Peyer's patch (tissue), 4 donors: Measurements from ENCODE around the gene PLPP3. TPM values are rescaled to one million over a fixed set of nuclear protein-coding genes. Genes with fewer than 3 reads are reported as not detected.

ENCODE experiments used
- DNase-seq, 3 donors: peaks; one replicate each; pipeline ENCODE4 v3.0.0-alpha.2; 2017 to 2019
- H3K27ac ChIP-seq, 4 donors: fragments of 200-600 bp; sonication (generic); one replicate each; pipeline ENCODE4 v1.5.1; 2016 to 2019
- H3K27me3 ChIP-seq, 2 donors: fragments of 200-600 bp; sonication (generic); one replicate each; pipeline ENCODE4 v1.5.1; 2019
- H3K36me3 ChIP-seq, 3 donors: fragments of 200-600 bp; sonication (generic); one replicate each; pipeline ENCODE4 v1.5.1; 2016 to 2019
- H3K4me1 ChIP-seq, 4 donors: fragments of 200-600 bp; sonication (generic); one replicate each; pipeline ENCODE4 v1.5.1; 2016 to 2019
- H3K4me3 ChIP-seq, 4 donors: fragments of 200-600 bp; sonication (generic); 1 replicate in 3 of 4; 2 replicates in 1 of 4; pipeline ENCODE4 v1.5.1; 2016 to 2019; ENCODE audit warnings: mild to moderate bottlenecking in 1 of 4
- H3K9me3 ChIP-seq, 4 donors: fragments of 200-600 bp; sonication (generic); one replicate each; pipeline ENCODE4 v1.5.1; 2016 to 2019; ENCODE audit warnings: mild to moderate bottlenecking in 1 of 4
- POLR2A ChIP-seq, 2 donors: fragments of 450-650 bp; IDR thresholded peaks; one replicate each; pipeline ENCODE4 v1.5.1; 2017; ENCODE audit warnings: antibody characterized with exemption in 2 of 2, mild to moderate bottlenecking in 2 of 2, moderate library complexity in 2 of 2
- total RNA-seq, 4 donors: library from RNA; depleted of rRNA; stranded (reverse); fragments of >200 nt; gene quantifications; one replicate each; pipeline ENCODE4 v1.1.0, GENCODE V29; 2016
- TF ChIP-seq, protein P1 (sequence below), 6 experiments: fragments of 450-650 bp in 4 of 6; fragments of 200-600 bp in 2 of 6; sonication (generic) in 1 of 6; IDR thresholded peaks; one replicate each; pipeline ENCODE4 v1.5.1; 2017 to 2019; ENCODE audit warnings: antibody characterized with exemption in 6 of 6, mild to moderate bottlenecking in 3 of 6, moderate library complexity in 1 of 6

The PLPP3 gene
- total RNA-seq, 4 donors from 2014 or later = 27.0 to 63.7 (median 37.6) TPM

DNA sequence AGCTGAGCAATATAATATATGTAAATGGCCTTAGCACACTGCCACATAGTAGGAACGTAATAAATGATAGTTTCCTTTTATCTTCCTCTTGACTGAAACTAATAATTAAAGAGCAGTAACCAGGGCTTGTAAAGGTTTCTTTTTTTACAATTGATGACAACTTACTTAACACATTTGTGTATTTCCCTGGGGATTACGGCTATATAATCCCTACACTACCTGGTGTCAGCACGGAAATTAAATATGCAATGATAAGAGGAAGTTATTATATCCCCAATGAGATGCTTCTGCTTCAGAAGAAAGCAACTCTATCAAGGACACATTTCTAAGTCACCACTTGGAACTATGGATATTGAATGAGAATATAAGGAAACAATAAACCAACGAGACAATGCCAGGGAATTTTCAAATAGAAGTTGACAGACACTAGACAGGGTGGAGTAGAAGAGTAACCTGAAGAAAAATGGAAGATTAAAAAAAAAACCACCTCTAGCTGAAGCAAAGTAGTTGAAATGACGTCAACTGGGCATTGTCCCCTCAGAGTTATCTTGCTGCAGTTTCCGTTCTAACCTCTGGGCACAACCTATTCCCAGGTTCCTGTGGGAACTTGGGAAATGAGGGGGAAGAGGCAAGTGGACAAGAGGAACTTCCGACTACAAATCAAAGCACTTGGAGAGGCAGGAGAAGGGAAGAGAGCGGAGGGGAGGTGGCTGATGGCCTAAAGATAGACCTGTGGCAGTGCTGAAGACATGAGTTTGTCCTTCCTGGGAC lies 66.5 kb downstream of the PLPP3 start:
- H3K27me3 ChIP-seq = no peaks in the 10 kb centered on the region
- DNase-seq = no peak
- peaks cover 0 to 18% (median 0%) of the 10 kb centered on the region in 3 donors for H3K36me3 ChIP-seq

DNA sequence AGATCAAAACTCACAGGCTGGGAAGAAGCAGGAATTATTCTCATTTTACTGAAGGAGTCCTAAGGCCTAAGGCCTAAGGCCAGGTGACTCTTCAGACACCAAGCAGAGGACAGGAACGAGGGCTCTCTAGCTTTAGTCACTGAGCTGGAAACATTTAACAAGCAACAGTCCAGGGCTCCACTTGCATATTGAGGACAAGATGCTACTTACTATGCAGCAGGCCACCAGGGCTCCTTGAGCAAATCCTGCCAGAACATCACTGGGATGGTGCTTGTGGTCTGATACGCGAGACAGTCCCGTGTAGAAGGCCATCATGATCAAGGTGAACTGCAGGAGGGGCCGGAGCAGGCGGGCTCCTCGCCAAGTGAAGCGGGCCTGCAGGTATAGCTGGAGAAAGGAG lies 67.6 kb downstream of the PLPP3 start:
- Histone ChIP-seq H3K36me3 (peaks cover 0 to 18% (median 0%) of the 10 kb centered on the region in 3 donors), H3K4me1 (peaks cover 0 to 35% (median 6%) of the 10 kb centered on the region in 4 donors), H3K9me3 (no peaks in the 10 kb centered on the region), H3K27me3 (no peaks in the 10 kb centered on the region), H3K4me3 (no peak overlapping the region), H3K27ac (no peak overlapping the region)
- TF ChIP-seq, protein P1, sequence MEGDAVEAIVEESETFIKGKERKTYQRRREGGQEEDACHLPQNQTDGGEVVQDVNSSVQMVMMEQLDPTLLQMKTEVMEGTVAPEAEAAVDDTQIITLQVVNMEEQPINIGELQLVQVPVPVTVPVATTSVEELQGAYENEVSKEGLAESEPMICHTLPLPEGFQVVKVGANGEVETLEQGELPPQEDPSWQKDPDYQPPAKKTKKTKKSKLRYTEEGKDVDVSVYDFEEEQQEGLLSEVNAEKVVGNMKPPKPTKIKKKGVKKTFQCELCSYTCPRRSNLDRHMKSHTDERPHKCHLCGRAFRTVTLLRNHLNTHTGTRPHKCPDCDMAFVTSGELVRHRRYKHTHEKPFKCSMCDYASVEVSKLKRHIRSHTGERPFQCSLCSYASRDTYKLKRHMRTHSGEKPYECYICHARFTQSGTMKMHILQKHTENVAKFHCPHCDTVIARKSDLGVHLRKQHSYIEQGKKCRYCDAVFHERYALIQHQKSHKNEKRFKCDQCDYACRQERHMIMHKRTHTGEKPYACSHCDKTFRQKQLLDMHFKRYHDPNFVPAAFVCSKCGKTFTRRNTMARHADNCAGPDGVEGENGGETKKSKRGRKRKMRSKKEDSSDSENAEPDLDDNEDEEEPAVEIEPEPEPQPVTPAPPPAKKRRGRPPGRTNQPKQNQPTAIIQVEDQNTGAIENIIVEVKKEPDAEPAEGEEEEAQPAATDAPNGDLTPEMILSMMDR (IDR thresholded peaks at IDR 0.05) = no peak
- TF ChIP-seq POLR2A (IDR thresholded peaks at IDR 0.05) = no peak
- DNase-seq = no peak

More for the DNA sequence above, 66.5 kb downstream of the PLPP3 start:
- Histone ChIP-seq H3K27ac (no peak overlapping the region), H3K9me3 (no peaks in the 10 kb centered on the region), H3K4me3 (no peak overlapping the region), H3K4me1 (peaks cover 0 to 34% (median 8%) of the 10 kb centered on the region in 4 donors)
- TF ChIP-seq POLR2A (IDR thresholded peaks at IDR 0.05) = no peak
- TF ChIP-seq, protein P1 (IDR thresholded peaks at IDR 0.05) = no peak

DNA sequence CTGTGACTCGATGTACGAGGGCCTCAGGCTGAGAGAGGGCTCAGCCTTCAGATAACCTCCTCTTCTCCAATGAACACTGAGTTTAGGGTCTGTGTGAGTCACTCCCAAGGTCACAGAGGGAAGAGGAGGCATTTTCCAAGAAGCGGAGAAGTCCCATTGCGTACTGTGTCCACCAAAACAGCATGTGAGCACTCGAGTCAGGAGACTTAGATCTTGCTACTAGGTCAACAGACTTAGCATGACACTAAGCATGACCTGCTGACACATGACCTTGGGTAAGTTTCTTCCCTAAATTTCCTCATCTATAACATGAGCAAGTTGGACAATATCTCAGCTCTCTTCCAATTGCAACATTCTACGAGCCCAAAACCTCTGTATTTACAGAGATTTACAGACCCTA lies 68.0 kb downstream of the PLPP3 start:
- DNase-seq = no peak
- Histone ChIP-seq H3K27me3 (no peaks in the 10 kb centered on the region), H3K36me3 (peaks cover 0 to 18% (median 0%) of the 10 kb centered on the region in 3 donors), H3K27ac (no peak overlapping the region), H3K9me3 (no peaks in the 10 kb centered on the region), H3K4me1 (peaks cover 0 to 35% (median 8%) of the 10 kb centered on the region in 4 donors), H3K4me3 (no peak overlapping the region)
- TF ChIP-seq, protein P1 (IDR thresholded peaks at IDR 0.05) = no peak

DNA sequence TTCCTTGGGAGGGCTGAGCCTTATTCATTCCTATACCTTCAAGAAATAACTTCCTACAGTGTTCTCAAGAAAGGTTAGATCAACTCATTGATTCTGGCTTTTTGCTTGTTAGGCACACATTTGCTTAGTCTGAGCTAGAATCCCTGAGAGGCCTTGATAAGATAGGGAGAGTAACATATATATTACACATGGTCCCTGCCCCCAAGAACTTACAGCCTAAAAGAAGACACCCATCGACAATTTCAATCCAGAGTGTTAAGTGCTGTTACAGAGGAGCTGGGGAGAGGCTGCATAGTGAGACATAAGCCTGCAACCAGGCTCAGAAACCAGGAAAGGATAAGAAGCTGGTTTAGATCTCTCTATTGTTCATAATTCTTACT lies 68.7 kb downstream of the PLPP3 start:
- H3K4me3 ChIP-seq = no peak overlapping the region
- DNase-seq = no peak
- TF ChIP-seq, protein P1 (IDR thresholded peaks at IDR 0.05) = no peak
- TF ChIP-seq POLR2A (IDR thresholded peaks at IDR 0.05) = no peak
- no peaks in the 10 kb centered on the region for H3K9me3 ChIP-seq
- peaks cover 0 to 18% (median 0%) of the 10 kb centered on the region in 3 donors for H3K36me3 ChIP-seq
- peaks cover 0 to 36% (median 7%) of the 10 kb centered on the region in 4 donors for H3K4me1 ChIP-seq
- H3K27me3 ChIP-seq = no peaks in the 10 kb centered on the region
- H3K27ac ChIP-seq = peak overlapping the region in 1 of 4 donors; percentile 37

DNA sequence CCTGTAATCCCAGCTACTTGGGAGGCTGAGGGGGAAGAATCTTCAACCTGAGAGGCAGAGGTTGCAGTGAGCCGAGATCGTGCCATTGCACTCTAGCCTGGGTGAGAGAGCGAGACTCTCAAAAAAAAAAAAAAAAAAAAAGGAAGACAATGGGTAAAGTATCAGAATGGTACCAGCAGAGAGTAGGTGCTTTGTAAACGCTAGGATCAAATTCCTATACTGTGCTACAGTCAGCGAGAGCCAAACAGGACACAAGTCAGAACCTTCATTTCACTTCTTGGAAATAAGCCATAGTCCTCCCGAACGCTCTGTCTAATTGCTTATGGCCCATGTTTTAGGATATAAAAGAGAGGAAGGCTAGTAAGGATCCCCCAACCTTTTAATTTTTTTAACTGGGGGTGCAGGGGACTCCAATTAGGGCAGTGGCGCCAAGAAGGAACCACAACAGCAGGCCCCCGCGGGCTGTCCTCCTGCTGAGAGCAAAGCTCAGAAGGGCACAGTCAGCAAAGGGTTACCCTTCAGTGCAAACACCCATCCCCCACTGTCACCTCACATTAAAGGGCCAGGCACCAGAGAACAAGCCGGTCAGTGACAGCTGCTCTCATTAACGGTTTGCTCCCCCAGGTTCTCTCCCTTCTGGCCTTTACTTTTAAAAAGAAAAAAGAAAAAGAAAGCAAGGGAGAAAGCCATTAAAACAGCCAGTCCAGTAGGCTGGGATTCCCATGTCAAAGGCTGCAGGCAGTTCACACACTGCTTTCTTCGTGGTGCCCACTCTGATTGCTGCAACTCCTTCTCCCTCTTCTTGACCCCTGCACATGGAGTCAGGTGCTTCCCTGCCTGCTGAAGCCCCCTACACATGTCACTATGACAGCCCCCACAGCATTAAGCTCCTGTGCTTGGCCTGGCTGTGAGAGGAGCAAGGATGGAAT lies 69.4 kb downstream of the PLPP3 start:
- Histone ChIP-seq H3K27me3 (no peaks in the 10 kb centered on the region), H3K4me1 (peaks cover 0 to 31% (median 7%) of the 10 kb centered on the region in 4 donors), H3K27ac (peak overlapping the region in 2 of 4 donors; percentile 26 to 88), H3K36me3 (peaks cover 0 to 18% (median 0%) of the 10 kb centered on the region in 3 donors), H3K9me3 (no peaks in the 10 kb centered on the region), H3K4me3 (no peak overlapping the region)
- DNase-seq = no peak
- TF ChIP-seq POLR2A (IDR thresholded peaks at IDR 0.05) = no peak
- TF ChIP-seq, protein P1 (IDR thresholded peaks at IDR 0.05) = no peak
